Globus pallidus (tissue), 1 donor: Measurements from ENCODE around the gene DNAH1.

Experiments
- DNase-seq: peaks from one replicate; pipeline ENCODE4 v3.0.0-alpha.2; 2015; ENCODE audit warnings: low spot score

DNAH1 gene

GRCh38 chr3:52403271-52403841, 87.2 kb downstream of the DNAH1 start:
- DNase-seq: no peak

GRCh38 chr3:52403955-52404354, 87.8 kb downstream of the DNAH1 start:
- DNase-seq: no peak

- no peak for DNase-seq
These were observed 88.3 kb downstream of the DNAH1 start for GRCh38 chr3:52404391-52404790.

- no peak for DNase-seq
These were observed 88.9 kb downstream of the DNAH1 start for GRCh38 chr3:52405066-52405465.

- no peak for DNase-seq
These were observed 89.5 kb downstream of the DNAH1 start for GRCh38 chr3:52405601-52406110.

GRCh38 chr3:52406231-52406661, 90.1 kb downstream of the DNAH1 start:
- DNase-seq: no peak

- no peak for DNase-seq
These were observed 90.8 kb downstream of the DNAH1 start for GRCh38 chr3:52406791-52407510.

- DNase-seq: no peak
These were observed 91.7 kb downstream of the DNAH1 start for GRCh38 chr3:52407779-52408178.

GRCh38 chr3:52408466-52408865, 92.3 kb downstream of the DNAH1 start:
- no peak for DNase-seq

GRCh38 chr3:52415800-52416199, 99.7 kb downstream of the DNAH1 start:
- DNase-seq: no peak

- no peak for DNase-seq
These were observed 104.3 kb downstream of the DNAH1 start for GRCh38 chr3:52420388-52420787.

- no peak for DNase-seq
These were observed 106.5 kb downstream of the DNAH1 start for GRCh38 chr3:52422669-52423068.

GRCh38 chr3:52423173-52423572, 107.1 kb downstream of the DNAH1 start:
- DNase-seq: no peak

- DNase-seq: peak; percentile 81
These were observed 112.3 kb downstream of the DNAH1 start for GRCh38 chr3:52428151-52429005.

- DNase-seq: no peak
These were observed 112.9 kb downstream of the DNAH1 start for GRCh38 chr3:52429031-52429430.

- no peak for DNase-seq
These were observed 113.8 kb downstream of the DNAH1 start for GRCh38 chr3:52429779-52430415.

GRCh38 chr3:52430416-52430810, 114.3 kb downstream of the DNAH1 start:
- DNase-seq: no peak

GRCh38 chr3:52431459-52432223, 115.5 kb downstream of the DNAH1 start:
- DNase-seq: no peak

- DNase-seq: no peak
These were observed 116.1 kb downstream of the DNAH1 start for GRCh38 chr3:52432225-52432624.

- no peak for DNase-seq
These were observed 116.6 kb downstream of the DNAH1 start for GRCh38 chr3:52432691-52433141.

- DNase-seq: no peak
These were observed 117.3 kb downstream of the DNAH1 start for GRCh38 chr3:52433328-52433995.
